HG02870 (cell line): ENCODE results near the gene TGM2.

Source experiments
- ATAC-seq: cut with Tn5 transposase; IDR thresholded peaks from one replicate; pipeline ENCODE4 v1.9.1; 2021; ENCODE audit warnings: mild to moderate bottlenecking, moderate library complexity; ENCODE audit not compliant: unreplicated experiment

The TGM2 gene

DNA sequence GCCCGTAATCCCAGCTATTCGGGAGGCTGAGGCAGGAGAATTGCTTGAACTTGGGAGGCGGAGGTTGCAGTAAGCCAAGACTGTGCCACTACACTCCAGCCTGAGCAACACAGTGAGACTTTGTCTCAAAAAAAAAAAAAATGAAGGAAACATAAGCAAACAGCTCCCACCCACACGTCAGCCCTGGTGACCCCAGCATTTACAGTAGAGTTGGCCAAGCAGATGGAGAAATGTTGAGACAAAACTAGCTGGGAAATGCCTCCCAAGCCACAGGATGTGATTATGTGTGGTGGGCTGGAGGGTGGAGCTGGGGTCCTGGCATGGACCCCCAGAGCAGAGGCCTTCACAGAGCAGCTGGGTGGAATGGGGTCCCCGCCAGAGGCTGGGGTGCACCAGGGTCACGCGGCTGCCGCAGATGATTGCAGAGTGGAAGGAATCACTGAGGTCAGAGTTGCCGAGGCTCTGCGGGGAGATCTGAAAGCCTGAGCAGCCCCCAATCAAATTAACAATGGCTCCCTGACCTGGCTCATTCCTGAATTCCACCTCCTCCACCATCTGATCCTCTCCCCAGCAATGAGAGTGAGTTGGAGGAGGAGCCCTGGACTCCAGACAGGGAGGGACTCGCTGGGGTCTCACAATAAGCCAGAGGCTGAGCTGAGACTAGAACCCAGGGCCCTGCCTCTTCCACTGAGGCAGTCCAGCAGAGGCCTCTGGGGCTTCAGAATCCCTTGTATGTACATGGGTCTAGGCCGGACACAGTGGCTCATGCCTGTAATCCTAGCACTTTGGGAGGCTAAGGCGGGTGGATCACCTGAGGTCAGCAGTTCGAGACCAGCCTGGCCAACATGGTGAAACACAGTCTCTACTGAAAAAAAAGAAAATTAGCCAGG is 34.7 kb upstream of the TGM2 start:
- ATAC-seq, result no peak

DNA sequence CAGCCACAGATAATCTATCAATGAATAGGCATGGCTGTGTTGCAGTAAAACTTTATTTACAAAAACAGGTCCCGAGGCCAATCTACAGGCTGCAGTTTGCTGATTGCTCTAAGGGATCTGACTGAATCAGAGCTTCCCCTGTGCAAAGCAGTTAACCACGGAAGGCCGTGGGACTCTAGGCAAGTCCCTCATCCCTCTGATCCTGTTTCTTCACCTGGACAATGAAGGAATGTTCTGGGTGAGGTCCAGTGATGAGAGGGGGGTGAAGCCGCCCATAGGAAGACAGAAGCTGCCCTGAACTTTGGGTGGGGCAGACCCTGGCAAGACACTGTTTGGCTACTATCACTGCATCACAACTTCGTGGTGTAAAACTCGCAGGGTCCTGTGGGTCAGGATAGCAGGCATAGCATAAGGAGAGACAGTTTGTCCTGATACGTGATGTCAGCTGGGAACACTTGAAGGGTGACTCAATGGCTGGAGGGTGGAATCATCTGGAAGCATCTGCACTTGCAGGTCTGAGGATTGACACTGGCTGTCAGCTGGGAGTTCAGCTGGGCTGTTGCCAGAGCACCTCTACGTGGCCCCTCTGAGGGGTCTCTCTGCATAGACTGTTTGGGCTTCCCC is 33.3 kb upstream of the TGM2 start:
- no peak for ATAC-seq

GRCh38 chr20:38197619-38198018 is 32.5 kb upstream of the TGM2 start:
- no peak for ATAC-seq

- no peak for ATAC-seq
Measured at GRCh38 chr20:38197217-38197616, 32.1 kb upstream of the TGM2 start.

DNA sequence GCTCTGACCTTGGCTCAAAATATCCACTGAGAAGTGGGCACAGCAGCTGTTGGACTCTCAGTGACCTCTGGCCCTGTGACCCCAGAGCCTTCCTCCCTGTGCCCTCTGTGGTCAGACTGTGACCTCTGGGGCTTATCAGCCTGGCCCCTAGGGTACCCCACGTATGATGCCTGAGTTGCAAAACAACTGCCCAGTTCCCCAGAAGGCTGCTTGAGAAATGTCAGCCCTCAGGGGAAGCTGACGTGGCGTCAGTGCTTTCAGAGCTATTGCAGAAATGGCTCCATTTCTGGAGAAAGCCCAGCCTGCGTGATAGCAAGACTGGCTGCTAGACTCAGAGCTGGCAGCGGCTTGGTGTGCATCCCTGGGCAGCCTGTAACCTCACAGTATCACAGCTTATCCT is 31.5 kb upstream of the TGM2 start:
- no peak for ATAC-seq

DNA sequence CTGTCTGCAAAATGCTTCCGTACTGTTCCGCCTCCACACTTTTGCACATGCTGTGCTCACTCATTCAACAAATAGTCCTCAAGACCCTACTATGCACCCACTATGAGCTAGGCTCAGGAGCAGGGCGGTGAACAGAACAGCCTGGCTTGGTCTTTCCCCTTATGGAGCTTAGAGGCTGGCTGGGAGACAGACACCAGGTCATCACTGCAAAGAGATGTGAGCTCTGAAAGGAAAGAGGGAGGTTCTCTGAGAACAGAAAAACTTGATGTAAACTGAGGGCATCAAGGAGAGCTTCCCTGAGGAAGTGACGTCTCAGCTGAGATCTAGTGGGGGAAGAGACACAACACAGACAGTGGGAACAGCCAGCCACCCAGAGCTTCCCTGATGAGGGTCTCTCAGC is 31.0 kb upstream of the TGM2 start:
- ATAC-seq, result no peak

DNA sequence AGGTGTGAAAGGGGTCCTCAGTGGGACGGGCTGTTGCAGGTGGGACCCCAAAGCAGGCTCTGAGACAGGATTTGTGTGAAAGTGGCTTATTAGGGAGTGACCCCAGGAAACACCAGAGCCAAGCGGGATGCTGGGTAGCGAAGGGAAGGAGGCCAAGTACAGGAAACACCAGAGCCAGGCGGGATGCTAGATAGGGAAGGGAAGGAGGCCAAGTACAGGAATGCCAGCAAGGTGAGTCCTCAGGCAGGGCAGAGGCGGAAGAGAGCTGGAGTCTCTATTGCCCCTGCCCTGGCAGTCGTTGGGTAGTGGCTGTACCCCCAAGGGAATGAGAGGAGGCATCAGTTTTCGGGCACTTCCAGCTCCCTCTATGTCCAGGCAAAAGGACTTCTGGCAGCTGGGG is 30.5 kb upstream of the TGM2 start:
- ATAC-seq, result no peak

GRCh38 chr20:38194971-38195504 is 30.0 kb upstream of the TGM2 start:
- ATAC-seq, result no peak

DNA sequence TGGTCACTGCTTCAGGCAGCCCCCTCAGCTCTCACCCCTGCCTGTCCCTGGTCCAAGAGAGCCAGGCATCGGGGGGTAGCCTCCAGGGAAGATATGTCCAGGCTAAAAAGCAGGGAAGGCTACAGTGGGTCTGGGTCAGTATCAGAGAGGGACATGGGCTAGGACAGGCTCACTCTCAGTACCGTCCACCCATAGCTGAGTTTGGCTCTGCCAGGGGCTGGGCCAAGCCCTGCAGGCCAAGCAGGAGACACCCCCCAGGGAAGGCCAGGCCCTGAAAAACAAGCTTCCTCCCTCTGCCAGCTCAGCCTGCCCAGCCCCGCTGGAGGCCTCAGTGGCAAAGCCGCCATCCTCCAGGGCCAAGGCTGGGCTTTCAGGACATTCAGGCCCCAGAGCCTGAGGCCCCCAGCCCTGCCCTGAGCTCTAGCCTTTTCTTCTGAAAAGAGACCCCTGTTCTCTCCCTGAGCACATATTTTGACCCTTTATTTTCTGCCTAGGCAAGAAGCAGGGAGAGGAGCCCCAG is 28.6 kb upstream of the TGM2 start:
- ATAC-seq, result no peak

DNA sequence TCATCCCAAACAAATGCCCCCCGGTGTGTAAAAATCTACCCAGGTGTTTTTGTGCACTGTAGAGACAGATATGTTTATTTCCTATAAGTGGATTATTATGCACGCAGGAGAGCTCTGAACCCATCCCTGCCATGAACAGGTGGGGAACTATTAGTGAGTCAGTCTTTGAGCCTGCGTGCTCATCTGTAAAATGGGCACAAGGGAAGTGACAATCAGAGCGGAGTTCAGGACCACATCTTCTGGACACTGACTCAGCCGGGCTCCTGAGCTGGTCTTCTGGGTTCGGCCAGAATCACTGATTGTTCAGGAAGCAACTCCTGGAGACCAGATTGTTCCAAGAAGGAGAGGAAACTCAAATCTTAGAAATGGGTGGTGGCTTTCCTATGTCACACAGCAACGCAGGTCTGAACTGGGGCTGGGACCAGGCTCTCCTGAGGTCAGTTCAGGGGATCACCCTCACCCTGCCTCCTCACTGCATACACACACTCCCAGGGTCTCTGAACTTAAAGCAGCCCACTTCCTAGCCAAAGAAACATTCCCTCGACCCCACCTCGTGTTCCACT is 27.3 kb upstream of the TGM2 start:
- no peak for ATAC-seq

- no peak for ATAC-seq
Measured at GRCh38 chr20:38191654-38192053, 26.6 kb upstream of the TGM2 start.

DNA sequence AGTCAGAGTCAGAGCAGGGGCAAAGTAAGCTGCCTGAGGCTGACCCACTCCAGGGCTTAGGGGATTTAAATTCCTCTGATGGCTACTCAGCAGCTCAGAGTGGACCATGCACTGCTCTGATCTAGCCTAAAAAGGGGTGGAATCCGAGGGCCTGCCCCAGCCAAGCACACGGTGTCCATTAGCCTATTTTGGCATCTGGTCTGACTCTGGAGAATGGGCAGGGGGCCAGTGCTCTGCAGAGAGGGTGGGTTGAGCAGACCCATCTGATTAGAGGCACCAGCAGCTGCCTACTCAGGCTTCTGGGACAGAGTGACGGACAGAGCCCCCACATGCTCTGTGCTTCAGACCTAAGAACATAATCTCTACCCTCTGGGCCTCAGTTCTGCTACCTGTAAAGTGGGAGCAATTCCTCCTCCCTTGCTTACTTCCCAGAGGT is 25.9 kb upstream of the TGM2 start:
- no peak for ATAC-seq

GRCh38 chr20:38190166-38190565 is 25.1 kb upstream of the TGM2 start:
- no peak for ATAC-seq

GRCh38 chr20:38187517-38187916 is 22.4 kb upstream of the TGM2 start:
- ATAC-seq, result no peak

DNA sequence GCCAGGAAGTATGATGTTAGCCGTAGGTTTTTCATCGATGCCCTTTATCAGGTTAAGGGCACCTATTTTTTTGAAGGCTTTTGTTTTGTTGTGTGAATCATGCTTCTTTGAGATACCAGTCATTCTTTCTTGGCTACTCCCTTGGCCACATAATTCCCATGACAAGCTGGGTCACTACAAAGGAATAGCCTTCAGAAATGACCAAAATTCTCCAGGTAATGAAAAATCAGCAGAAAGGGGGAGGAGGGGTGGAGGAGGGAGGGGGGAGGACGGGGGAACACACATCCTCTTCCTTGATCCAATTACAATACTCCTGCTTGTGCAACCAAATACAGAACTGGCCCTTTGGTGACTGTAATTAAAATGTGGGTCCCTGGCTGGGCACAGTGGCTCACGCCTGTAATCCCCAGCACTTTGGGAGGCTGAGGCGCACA is 21.7 kb upstream of the TGM2 start:
- ATAC-seq, result no peak

GRCh38 chr20:38184101-38184500 is 19.0 kb upstream of the TGM2 start:
- ATAC-seq, result no peak

GRCh38 chr20:38181971-38182370 is 16.9 kb upstream of the TGM2 start:
- ATAC-seq, result no peak

DNA sequence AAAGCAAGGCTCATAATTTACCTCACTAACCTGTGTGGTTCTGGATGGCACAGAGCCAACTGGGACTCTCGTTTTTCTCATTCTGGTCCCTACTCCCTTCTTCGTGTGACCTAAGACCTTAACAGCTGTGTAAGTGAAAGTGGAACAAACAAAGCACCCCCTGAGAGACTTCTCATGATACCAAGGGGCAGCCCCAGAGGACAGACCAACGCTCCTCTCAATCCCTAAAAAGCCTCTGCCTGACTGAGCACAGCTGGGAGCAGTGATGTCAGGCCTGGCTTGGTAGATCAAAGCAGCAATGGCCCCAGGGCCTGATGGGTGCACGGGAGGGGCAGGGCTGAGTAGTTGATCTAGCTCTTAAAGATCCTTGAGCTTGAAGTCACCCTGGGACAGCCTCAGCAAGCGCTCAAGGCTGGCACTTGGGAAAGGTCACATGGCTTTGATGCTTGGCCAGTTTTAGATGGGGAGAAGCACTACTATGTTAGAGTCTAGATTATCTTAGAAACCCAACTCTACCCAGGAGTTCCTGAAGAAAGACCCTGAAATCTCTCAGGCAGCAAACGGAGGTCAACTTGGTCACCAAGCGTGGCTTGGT is 16.2 kb upstream of the TGM2 start:
- ATAC-seq, result peak; percentile 76

- no peak for ATAC-seq
Measured at GRCh38 chr20:38180781-38181180, 15.7 kb upstream of the TGM2 start.

DNA sequence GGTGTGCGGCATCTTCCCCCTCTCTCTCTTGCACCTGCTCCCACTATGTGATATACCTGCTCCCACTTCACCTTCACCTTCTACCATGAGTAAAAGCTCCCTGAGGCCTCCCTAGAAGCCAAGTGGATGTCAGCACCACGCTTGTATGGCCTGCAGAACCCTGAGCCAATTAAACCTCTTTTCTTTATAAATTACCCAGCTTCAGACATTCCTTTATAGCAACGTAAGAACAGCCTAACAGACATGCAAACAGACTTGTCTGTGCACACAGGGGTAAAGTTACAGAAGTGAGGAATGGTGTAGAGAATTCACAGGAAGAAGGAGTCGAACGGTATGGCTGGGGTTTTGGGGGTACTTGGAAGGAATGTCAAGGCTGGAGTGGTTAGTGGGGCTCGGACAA is 14.8 kb upstream of the TGM2 start:
- no peak for ATAC-seq

- no peak for ATAC-seq
Measured at GRCh38 chr20:38178581-38178980, 13.5 kb upstream of the TGM2 start.
